Measurements from ENCODE around the gene NCOA3.
"Not testable (repeated sequence)": the region's sequence is repeated elsewhere in the genome, so short reads cannot be mapped to it uniquely, and the experiment has no call there.

The NCOA3 gene

DNA sequence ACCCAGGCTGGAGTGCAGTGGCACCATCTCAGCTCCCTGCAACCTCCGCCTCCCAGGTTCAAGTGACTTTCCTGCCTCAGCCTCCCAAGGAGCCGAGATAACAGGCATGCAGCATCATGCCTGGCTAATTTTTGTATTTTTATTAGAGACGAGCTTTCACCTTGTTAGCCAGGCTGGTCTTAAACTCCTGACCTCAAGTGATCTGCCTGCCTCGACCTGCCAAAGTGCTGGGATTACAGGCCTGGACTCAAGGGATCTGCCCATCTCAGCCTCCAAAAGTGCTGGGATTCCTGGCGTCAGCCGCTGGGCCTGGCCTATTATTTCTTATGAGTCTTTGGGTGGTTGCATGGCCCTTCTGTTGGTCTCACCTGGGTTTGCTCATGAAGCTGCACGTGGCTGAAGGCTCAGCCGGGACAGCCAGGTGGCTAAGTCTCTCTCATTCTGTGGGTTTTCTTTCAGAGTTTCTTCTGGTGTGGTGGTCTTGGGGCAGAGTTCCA is 45.6 kb upstream of the NCOA3 start:
- TF ChIP-seq, protein P1, sequence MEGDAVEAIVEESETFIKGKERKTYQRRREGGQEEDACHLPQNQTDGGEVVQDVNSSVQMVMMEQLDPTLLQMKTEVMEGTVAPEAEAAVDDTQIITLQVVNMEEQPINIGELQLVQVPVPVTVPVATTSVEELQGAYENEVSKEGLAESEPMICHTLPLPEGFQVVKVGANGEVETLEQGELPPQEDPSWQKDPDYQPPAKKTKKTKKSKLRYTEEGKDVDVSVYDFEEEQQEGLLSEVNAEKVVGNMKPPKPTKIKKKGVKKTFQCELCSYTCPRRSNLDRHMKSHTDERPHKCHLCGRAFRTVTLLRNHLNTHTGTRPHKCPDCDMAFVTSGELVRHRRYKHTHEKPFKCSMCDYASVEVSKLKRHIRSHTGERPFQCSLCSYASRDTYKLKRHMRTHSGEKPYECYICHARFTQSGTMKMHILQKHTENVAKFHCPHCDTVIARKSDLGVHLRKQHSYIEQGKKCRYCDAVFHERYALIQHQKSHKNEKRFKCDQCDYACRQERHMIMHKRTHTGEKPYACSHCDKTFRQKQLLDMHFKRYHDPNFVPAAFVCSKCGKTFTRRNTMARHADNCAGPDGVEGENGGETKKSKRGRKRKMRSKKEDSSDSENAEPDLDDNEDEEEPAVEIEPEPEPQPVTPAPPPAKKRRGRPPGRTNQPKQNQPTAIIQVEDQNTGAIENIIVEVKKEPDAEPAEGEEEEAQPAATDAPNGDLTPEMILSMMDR (IDR thresholded peaks at IDR 0.05; ENCODE audit: control insufficient read depth, insufficient read depth, low read depth, low read length, missing control alignments) = no peak

DNA sequence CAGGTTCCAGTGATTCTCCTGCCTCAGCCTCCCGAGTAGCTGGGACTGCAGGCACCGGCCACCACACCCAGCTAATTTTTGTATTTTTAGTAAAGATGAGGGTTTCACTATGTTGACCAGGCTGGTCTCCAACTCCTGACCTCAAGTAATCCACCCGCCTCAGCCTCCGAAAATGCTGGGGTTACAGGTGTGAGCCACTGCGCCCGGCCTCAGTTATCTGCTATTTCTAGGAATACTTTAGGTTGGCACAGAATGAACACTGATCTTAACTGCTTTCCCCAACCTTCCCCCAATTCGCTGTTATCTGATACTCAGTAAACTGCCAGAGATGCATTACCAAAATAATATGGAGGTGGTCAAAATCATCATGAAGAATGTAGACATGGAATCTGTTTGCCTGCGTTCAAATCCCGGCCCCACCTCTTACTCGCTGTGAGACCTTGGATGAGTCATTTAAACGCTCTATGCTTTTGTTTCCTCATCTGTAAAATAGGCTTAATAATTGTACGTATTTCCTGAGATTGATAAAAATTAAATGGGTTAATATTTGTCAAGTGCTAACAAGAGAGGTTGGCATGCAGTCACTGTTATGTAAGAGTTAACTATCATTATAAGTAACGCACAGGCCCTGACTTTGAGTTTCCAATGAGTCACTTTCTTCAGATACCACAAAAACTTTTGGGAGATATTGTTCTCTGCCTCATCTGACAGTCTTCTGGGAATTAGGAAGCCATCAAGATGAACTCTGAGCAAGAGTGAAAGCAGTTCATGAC is 44.5 kb upstream of the NCOA3 start:
- peak; percentile 63 for DNase-seq (ENCODE audit: low read depth)
- H3K4me3 ChIP-seq (ENCODE audit: control insufficient read depth, low read depth, low read length) = no peak overlapping the region
- TF ChIP-seq, protein P1 (IDR thresholded peaks at IDR 0.05; ENCODE audit: control insufficient read depth, insufficient read depth, low read depth, low read length, missing control alignments) = no peak

More for the DNA sequence above, 45.6 kb upstream of the NCOA3 start:
- no peak for DNase-seq (ENCODE audit: low read depth)
- H3K4me3 ChIP-seq (ENCODE audit: control insufficient read depth, low read depth, low read length) = no peak overlapping the region

DNA sequence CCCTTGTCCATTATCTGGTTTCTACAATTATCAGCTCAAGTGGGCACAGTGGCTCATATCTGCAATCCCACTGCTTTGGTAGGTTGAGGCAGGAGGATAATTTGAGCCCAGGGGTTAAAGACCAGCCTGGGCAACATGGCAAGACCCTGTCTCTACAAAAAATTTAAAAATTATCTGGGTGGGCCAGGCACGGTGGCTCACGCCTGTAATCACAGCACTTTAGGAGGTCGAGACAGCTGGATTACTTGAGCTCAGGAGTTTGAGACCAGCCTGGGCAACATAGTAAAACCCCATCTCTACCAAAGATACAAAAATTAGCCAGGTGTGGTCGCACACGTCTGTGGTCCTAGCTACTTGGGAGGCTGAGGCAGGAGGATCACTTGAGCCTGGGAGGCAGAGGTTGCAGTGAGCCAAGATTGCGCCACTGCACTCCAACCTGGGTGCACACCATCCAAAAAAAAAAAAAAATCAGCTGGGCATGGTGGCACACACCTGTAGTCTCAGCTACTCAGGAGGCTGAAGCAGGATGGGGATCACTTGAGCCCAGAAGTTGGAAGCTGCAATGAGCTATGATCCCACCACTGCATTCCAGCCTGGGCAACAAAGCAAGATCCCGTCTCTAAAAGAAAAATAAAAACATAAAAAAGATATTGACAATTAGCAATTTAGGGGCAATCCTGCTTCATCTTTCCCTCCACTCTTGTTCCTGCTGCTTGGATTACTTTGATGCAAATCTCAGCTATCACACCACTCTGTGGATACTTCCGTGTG is 43.2 kb upstream of the NCOA3 start:
- H3K4me3 ChIP-seq (ENCODE audit: control insufficient read depth, low read depth, low read length); DNase-seq (ENCODE audit: low read depth): not testable (repeated sequence)

DNA sequence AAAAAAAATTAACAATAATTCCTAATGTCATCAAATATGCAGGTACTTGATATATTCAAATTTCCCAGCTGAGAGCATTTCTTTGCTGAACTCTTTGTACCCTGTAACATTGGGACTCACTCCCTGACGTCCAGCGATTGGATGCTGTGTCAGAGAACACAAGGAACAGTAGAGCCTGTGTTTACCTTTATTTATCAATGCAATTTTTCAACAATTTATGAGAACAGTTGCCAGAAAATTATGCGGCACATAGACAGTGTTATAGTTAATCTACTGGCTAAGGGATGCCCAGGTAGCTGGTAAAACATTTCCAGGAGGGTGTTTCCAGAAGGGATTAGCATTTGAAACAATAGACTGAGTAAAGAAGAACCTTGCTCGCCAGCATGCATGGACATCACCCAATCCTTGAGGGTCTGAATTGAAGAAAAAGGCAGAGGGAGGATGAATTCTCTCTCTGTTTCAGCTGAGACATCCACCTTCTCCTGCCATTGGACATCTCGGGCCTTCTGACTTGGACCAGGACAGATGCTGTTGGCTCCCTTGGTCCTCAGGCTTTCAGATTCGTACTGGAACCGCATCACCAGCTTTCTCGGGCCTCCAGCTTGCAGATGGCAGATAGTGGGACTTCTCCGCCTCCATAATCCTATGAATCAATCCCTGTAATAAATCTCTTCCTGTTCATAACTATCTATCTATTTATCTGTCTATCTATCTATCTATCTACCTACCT is 42.2 kb upstream of the NCOA3 start:
- no peak for DNase-seq (ENCODE audit: low read depth)
- no peak overlapping the region for H3K4me3 ChIP-seq (ENCODE audit: control insufficient read depth, low read depth, low read length)
- TF ChIP-seq, protein P1 (IDR thresholded peaks at IDR 0.05; ENCODE audit: control insufficient read depth, insufficient read depth, low read depth, low read length, missing control alignments) = no peak

DNA sequence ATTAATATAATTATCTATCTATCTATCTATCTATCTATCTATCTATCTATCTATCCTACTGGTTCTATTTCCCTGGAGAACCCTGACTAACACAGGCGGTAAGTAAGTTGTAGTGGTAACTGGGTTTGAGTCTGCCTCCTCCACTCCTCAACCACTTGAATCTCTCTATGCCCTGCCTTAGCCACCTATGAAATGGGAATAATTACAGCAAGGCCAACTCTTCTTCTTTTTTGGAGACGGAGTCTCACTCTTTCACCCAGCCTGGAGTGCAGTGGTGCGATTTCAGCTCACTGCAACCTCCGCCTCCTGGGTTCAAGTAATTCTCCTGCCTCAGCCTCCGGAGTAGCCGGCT is 41.0 kb upstream of the NCOA3 start:
- not testable (repeated sequence) for DNase-seq (ENCODE audit: low read depth)

DNA sequence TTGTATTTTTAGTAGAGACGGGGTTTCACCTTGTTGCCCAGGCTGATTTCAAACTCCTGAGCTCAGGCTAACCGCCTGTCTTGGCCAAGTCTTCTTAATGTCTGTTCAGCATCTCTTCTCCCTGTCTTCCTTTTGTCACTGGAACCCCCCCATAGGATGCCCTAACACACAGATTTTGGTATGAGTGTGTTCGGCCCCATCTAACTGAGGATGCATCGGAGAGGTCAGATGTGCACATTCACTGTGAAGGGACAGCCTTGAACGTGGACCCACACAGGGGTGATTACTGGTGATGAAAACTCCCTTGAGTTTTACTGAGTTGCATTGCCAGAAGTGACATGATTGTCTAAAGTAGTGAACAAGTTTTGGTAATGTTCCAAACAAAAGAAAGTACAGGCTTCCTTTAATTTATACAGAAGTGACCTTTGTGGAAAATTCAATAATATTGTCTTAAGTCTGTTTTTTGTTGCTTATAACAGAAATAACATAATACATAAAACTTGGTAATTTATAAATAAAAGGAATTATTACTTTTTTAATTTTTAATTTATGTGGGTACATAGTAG is 40.5 kb upstream of the NCOA3 start:
- TF ChIP-seq, protein P1 (IDR thresholded peaks at IDR 0.05; ENCODE audit: control insufficient read depth, insufficient read depth, low read depth, low read length, missing control alignments) = no peak
- no peak for DNase-seq (ENCODE audit: low read depth)
- no peak overlapping the region for H3K4me3 ChIP-seq (ENCODE audit: control insufficient read depth, low read depth, low read length)

More for the DNA sequence above, 41.0 kb upstream of the NCOA3 start:
- H3K4me3 ChIP-seq (ENCODE audit: control insufficient read depth, low read depth, low read length) = not testable (repeated sequence)

DNA sequence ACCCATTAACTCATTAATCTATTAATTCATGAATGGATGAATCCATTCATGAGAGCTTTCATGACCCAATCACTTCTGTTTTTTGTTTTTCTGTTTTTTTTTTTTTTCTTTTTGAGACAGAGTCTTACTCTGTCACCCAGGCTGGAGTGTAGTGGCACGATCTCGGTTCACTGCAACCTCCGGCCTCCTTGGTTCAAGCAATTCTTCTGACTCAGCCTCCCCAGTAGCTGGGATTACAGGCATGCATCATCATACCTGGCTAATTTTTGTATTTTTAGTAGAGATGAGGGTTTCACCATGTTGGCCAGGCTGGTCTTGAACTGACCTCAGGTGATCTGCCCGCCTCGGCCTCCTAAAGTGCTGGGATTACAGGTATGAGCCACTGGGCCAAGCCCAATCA is 39.8 kb upstream of the NCOA3 start:
- not testable (repeated sequence) for DNase-seq (ENCODE audit: low read depth); H3K4me3 ChIP-seq (ENCODE audit: control insufficient read depth, low read depth, low read length)
